Astrocyte of the spinal cord (primary cell): ENCODE measurements around the gene HMHB1.
A peak's percentile ranks its signal among the peaks of the same experiment; 100 is the strongest.
"Not testable (repeated sequence)": the region's sequence is repeated elsewhere in the genome, so short reads cannot be mapped to it uniquely, and the experiment has no call there.

Experiments used
- DNase-seq: peaks from one replicate; pipeline ENCODE4 v3.0.0; 2011; ENCODE audit warnings: low read depth, low spot score
- H3K4me3 ChIP-seq: 2 replicates; pipeline ENCODE4 v1.5.1; 2011; ENCODE audit warnings: low read depth, mild to moderate bottlenecking, low read length, moderate library complexity
- CTCF ChIP-seq: IDR thresholded peaks from 2 replicates; pipeline ENCODE4 v1.5.1; 2012; ENCODE audit warnings: low read depth, mild to moderate bottlenecking, low read length, inconsistent platforms
- in situ Hi-C: cut with HindIII; loops from 2 replicates; pipeline ENCODE4 v1.10.0; 2017; ENCODE audit warnings: low sequenced_read_pairs

Gene HMHB1

GRCh38 chr5:143796753-143797152, 15.2 kb upstream of the HMHB1 start:
- H3K4me3 ChIP-seq: no peak overlapping the region
- TF ChIP-seq CTCF: no peak
- in situ Hi-C loops: no loop called here
- no peak for DNase-seq

DNA sequence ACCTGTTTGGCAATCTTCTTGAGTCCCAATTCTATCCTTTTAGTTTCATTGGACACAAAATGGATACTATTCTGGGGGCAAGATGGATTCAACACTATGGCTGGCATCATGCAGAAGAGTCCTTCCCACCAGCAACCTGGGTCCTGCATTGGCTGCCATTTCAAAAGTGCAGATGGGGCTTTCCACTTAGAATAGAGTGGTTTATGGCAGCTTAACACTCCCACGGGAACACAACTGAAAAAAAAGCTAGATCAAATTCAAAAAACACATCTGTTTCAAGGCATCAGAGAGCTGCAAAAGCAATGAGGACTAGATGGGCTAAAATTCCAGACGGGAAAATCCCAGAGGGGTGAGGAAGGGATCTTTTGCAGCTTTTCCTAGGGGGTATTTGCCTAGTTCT, 11.2 kb upstream of the HMHB1 start:
- DNase-seq: no peak
- no peak for TF ChIP-seq CTCF
- in situ Hi-C loops: no loop called here
- H3K4me3 ChIP-seq: no peak overlapping the region

DNA sequence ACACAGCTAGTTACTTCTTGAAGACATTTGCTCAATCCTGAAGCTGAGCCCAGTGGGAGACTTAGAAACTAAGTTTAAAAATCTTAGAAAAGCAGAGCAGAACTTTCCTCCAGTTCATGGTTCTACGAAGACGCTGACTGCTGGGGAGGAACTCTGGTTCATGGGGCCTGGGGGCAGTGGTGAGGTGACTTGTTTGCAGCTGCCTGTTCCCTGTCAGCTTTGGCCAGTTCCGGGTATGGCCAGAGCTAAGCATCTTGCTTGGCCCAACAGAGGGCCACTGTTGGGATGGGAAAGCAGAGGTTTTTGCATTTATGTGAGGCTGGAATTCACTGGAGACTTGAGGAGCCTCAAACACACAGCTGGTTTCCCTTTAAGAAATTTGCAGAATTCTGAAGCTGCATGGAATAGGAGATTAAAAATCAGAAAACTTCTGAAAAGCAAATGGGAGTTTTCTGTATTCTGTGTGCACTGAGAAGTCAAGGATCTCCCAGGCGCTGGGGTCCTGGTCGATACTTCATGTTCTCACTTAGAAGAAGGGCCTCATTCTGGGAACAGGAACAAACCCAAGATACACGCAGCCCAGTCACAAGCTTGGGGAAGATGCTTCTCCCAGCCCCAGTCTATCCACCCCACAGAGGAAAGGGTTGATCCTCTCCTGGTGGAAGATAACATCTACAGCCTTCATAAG, 10.6 kb upstream of the HMHB1 start:
- TF ChIP-seq CTCF: no peak
- DNase-seq: no peak
- no peak overlapping the region for H3K4me3 ChIP-seq
- in situ Hi-C loops: no loop called here

- H3K4me3 ChIP-seq: no peak overlapping the region
- TF ChIP-seq CTCF: no peak
- no peak for DNase-seq
- in situ Hi-C loops: no loop called here
Measured at GRCh38 chr5:143805861-143806260, 6.1 kb upstream of the HMHB1 start.

DNA sequence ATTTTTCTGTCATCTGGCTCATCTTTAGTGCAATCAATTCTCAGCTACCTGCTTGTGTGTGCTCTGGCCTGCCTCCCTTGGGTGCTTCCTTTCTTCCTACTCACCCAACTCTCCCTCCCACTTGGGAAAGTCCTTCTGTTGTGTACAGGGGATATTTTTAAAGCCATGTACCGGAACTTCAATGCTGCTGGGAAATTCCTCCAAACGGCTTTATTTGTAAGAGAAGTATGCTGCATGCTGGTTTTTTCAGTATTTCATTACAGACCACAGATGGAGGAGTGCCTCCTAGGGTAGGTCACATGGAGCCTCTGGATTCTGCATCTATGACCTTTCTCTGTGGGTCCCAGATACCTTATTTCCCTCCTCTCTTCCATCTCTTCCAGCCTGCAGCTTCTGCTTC, 5.4 kb upstream of the HMHB1 start:
- H3K4me3 ChIP-seq: no peak overlapping the region
- in situ Hi-C loops: no loop called here
- no peak for TF ChIP-seq CTCF
- DNase-seq: peak; percentile 52

GRCh38 chr5:143807401-143807800, 4.6 kb upstream of the HMHB1 start:
- TF ChIP-seq CTCF: no peak
- in situ Hi-C loops: no loop called here
- DNase-seq: no peak
- H3K4me3 ChIP-seq: no peak overlapping the region

DNA sequence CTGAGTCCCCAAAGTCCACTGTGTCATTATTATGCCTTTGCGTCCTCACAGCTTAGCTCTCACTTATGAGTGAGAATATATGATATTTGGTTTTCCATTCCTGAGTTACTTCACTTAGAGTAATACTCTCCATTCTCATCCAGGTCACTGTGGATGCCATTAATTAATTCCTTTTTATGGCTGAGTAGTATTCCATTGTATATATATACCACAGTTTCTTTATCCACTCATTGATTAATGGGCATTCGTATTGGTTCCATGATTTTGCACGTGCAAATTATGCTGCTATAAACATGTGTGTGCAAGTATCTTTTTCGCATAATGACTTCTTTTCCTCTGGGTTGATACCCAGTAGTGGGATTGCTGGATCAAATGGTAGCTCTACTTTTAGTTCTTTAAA, 4.4 kb downstream of the HMHB1 start:
- DNase-seq, H3K4me3 ChIP-seq, in situ Hi-C loops: not testable (repeated sequence)
